Effector CD8-positive, alpha-beta T cell (primary cell): Measurements from ENCODE around the gene DOCK3.

ENCODE experiments used
- DNase-seq: peaks from one replicate; lab custom pipeline; 2025; lab: John Stamatoyannopoulos, UW

DOCK3 gene

GRCh38 chr3:51422211-51422610 lies 747.5 kb downstream of the DOCK3 start:
- no peak for DNase-seq

- no peak for DNase-seq
Observed at GRCh38 chr3:51426921-51427320, 752.2 kb downstream of the DOCK3 start.

DNA sequence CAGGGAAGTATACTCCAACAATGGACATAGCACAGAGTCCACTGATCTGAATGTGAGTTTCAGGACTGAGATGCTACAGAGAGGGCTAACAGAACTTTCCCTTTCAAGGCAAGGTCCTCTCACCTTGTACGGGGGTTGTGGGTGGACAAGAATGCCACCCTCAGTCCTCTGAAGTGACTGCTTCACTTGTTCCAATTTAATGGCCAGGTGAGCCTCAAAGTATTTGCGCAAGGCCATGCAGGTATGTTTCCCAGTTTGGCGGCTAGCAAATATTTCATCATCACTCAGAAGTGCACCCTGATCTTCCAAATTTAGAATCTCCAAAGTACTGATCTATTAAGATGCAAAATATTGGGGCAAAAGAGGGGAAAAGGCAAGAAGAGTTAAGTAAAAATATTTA lies 754.4 kb downstream of the DOCK3 start:
- no peak for DNase-seq
